GM13977 (cell line): ENCODE data around the gene PTPRO.

Experiments used
- DNase-seq: peaks from one replicate; pipeline ENCODE4 v3.0.0; 2012; ENCODE audit warnings: low spot score
- CTCF ChIP-seq: IDR thresholded peaks from 2 replicates; pipeline ENCODE4 v1.5.1; 2012; ENCODE audit warnings: mild to moderate bottlenecking, control low read depth; ENCODE audit not compliant: insufficient read depth; ENCODE audit errors: extremely low read depth, missing control alignments
- in situ Hi-C: fragments of 300-500 bp; cut with MboI; formaldehyde crosslinking; loops from one replicate; pipeline ENCODE4 v1.12.0; 2022; ENCODE audit warnings: low sequenced_read_pairs, low pct_unique_long_range_greater_than_20kb, mixed read lengths, inconsistent platforms; ENCODE audit not compliant: unreplicated experiment

Gene PTPRO

GRCh38 chr12:15558915-15559528 is 236.7 kb downstream of the PTPRO start:
- DNase-seq: no peak
- in situ Hi-C loops: no loop called here
- no peak for TF ChIP-seq CTCF

- no peak for DNase-seq
- in situ Hi-C loops: no loop called here
- no peak for TF ChIP-seq CTCF
Measured at GRCh38 chr12:15561396-15561795, 239.1 kb downstream of the PTPRO start.

GRCh38 chr12:15562263-15562662 is 240.0 kb downstream of the PTPRO start:
- TF ChIP-seq CTCF: no peak
- in situ Hi-C loops: no loop called here
- DNase-seq: no peak

GRCh38 chr12:15563663-15564062 is 241.4 kb downstream of the PTPRO start:
- in situ Hi-C loops: no loop called here
- TF ChIP-seq CTCF: no peak
- no peak for DNase-seq

- in situ Hi-C loops: no loop called here
- DNase-seq: no peak
- TF ChIP-seq CTCF: no peak
Measured at GRCh38 chr12:15574353-15574752, 252.0 kb downstream of the PTPRO start.

- DNase-seq: no peak
- no peak for TF ChIP-seq CTCF
- in situ Hi-C loops: loop anchor here (5.0 kb wide), 1 partner anchor 44 kb away; no protein-coding TSS in a partner anchor
Measured at GRCh38 chr12:15575671-15576541, 253.6 kb downstream of the PTPRO start.
